Upper lobe of left lung (tissue), 6 donors: ENCODE data around the gene ARPP19. TPM values are rescaled to one million over a fixed set of nuclear protein-coding genes. Genes with fewer than 3 reads are reported as not detected.
"Not testable (repeated sequence)": the region's sequence is repeated elsewhere in the genome, so short reads cannot be mapped to it uniquely, and the experiment has no call there.

ENCODE experiments used
- ATAC-seq, 2 donors: fragments of 200-7000 bp; cut with Tn5 transposase; one replicate each; pipeline ENCODE4 v1.9.1; 2022; ENCODE audit warnings: mild to moderate bottlenecking in 2 of 2, moderate library complexity in 2 of 2; ENCODE audit not compliant: low FRiP score in 2 of 2
- DNase-seq, 2 donors: peaks; one replicate each; pipeline ENCODE4 v3.0.0-alpha.2; 2019 to 2020
- H3K27ac ChIP-seq, 4 donors: fragments of 200-600 bp; sonication (generic); one replicate each; pipeline ENCODE4 v1.5.1; 2016 to 2019
- H3K27me3 ChIP-seq, 4 donors: fragments of 200-600 bp; sonication (generic); one replicate each; pipeline ENCODE4 v1.5.1; 2017 to 2019
- H3K36me3 ChIP-seq, 4 donors: fragments of 200-600 bp; sonication (generic); one replicate each; pipeline ENCODE4 v1.5.1; 2016 to 2019
- H3K4me1 ChIP-seq, 4 donors: fragments of 200-600 bp; sonication (generic); one replicate each; pipeline ENCODE4 v1.5.1; 2018 to 2019
- H3K4me3 ChIP-seq, 4 donors: fragments of 200-600 bp; sonication (generic); one replicate each; pipeline ENCODE4 v1.5.1; 2017 to 2019; ENCODE audit warnings: mild to moderate bottlenecking in 2 of 4, moderate library complexity in 1 of 4
- H3K9me3 ChIP-seq, 4 donors: fragments of 200-600 bp; sonication (generic); one replicate each; pipeline ENCODE4 v1.5.1; 2018 to 2019
- EP300 ChIP-seq, 4 donors: sonication (generic); formaldehyde crosslinking; IDR thresholded peaks; one replicate each; pipeline ENCODE4 v1.5.1; 2017; ENCODE audit warnings: antibody characterized with exemption in 4 of 4, control low read depth in 2 of 4
- POLR2A ChIP-seq, 4 donors: fragments of 450-650 bp; IDR thresholded peaks; one replicate each; pipeline ENCODE4 v1.5.1; 2016 to 2017; ENCODE audit warnings: antibody characterized with exemption in 4 of 4, mild to moderate bottlenecking in 2 of 4
- POLR2AphosphoS5 ChIP-seq, 2 donors: sonication (generic); formaldehyde crosslinking; IDR thresholded peaks; one replicate each; pipeline ENCODE4 v1.5.1; 2017; ENCODE audit warnings: antibody characterized with exemption in 2 of 2
- WGBS, 2 donors: methylation state at CpG; one replicate each; pipeline ENCODE4 v1.1.5; 2017 to 2018; 5-methylcytosine and 5-hydroxymethylcytosine counted together
- total RNA-seq, 6 donors: library from RNA; depleted of rRNA in 4 of 6; stranded (reverse); fragments of >200 nt in 4 of 6; gene quantifications; one replicate each; pipeline versions ENCODE4 v1.1.0 to v1.2.1, GENCODE V29; 2016 to 2021
- TF ChIP-seq, protein P1 (sequence below), 6 experiments: fragments of 450-650 bp in 4 of 6; fragments of 200-600 bp in 2 of 6; sonication (generic) in 2 of 6; IDR thresholded peaks; one replicate each; pipeline ENCODE4 v1.5.1; 2016 to 2019; ENCODE audit warnings: antibody characterized with exemption in 6 of 6
- donor health status: DM: no; HTN: no; CAD: no; lungs with moderate emphysema.
- donor health status: DM: no; HTN: yes; CAD: no; lungs with severe emphysema.

Gene ARPP19
- total RNA-seq, 6 donors from 2014 or later: 29.3 to 159 (median 139) TPM

DNA sequence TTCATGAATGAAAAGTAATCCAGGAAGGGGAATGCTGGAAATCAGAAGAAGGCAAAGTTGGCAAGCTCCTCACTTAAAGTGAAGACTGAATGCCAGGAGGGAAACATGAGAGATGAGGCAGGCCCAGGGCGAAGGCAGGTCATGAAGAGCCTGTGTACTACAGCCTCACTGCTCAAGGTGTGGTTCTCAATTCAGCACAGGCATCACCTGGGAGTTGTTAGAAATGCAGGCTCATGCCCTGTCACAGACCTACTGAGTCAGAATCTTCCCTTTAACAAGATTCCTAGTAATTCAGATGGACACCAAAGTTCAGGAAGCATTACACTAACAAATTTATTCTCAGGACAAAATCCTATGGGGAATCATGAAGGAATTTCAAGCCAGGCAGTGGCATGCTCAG, 54.3 kb downstream of the ARPP19 start:
- no peaks in the 10 kb centered on the region for H3K9me3 ChIP-seq
- no peaks in the 10 kb centered on the region for H3K36me3 ChIP-seq
- 93 to 100% methylated on average over 1 of the region's 1 CpG for WGBS, 2 donors
- ATAC-seq (no peak), DNase-seq (no peak)
- H3K27me3 ChIP-seq: no peaks in the 10 kb centered on the region
- no peaks in the 10 kb centered on the region for H3K4me1 ChIP-seq
- no peak overlapping the region for H3K27ac ChIP-seq
- H3K4me3 ChIP-seq: no peak overlapping the region
- TF ChIP-seq, protein P1, sequence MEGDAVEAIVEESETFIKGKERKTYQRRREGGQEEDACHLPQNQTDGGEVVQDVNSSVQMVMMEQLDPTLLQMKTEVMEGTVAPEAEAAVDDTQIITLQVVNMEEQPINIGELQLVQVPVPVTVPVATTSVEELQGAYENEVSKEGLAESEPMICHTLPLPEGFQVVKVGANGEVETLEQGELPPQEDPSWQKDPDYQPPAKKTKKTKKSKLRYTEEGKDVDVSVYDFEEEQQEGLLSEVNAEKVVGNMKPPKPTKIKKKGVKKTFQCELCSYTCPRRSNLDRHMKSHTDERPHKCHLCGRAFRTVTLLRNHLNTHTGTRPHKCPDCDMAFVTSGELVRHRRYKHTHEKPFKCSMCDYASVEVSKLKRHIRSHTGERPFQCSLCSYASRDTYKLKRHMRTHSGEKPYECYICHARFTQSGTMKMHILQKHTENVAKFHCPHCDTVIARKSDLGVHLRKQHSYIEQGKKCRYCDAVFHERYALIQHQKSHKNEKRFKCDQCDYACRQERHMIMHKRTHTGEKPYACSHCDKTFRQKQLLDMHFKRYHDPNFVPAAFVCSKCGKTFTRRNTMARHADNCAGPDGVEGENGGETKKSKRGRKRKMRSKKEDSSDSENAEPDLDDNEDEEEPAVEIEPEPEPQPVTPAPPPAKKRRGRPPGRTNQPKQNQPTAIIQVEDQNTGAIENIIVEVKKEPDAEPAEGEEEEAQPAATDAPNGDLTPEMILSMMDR (IDR thresholded peaks at IDR 0.05): no peak
- TF ChIP-seq POLR2A (IDR thresholded peaks at IDR 0.05) (no peak), EP300 (IDR thresholded peaks at IDR 0.05) (no peak), POLR2AphosphoS5 (IDR thresholded peaks at IDR 0.05) (no peak)

DNA sequence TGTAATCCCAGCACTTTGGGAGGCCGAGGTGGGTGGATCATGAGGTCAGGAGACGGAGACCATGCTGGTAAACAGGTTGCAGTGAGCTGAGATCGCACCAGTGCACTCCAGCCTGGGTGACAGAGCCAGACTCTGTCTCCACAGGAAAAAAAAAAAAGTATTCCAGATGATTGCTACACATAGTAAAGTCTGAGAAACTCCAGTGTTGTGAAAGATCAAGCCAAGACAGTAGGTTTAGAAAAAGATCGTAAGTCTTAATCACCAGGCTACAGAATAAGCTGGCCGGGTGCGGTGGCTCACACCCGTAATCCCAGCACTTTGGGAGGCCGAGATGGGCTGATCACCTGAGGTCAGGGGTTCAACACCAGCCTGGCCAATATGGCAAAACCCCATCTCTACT, 56.0 kb downstream of the ARPP19 start:
- not testable (repeated sequence) for H3K27ac ChIP-seq, ATAC-seq, H3K9me3 ChIP-seq, H3K4me1 ChIP-seq, DNase-seq, H3K4me3 ChIP-seq, H3K27me3 ChIP-seq, H3K36me3 ChIP-seq
- 78 to 81% methylated on average over 8 of the region's 8 CpGs for WGBS, 2 donors

DNA sequence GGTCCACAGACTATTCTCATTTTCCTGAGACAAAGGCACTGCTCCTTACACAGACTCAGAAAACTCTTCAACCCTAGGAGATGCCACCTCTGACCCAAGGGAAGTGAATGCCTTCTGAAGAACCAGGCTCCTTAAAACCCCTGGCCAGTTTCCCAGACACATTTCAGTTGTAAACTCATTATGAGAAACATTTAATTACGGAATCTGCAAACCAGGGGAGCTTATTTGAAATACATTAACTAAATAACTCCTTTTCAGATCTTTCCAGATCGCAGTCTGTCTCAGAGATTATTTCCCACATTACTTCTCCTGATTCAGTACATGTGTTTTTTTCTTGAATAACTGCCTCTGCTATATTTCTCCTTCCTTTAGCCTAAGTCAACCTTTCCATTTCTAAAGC, 57.7 kb downstream of the ARPP19 start:
- H3K4me3 ChIP-seq: no peak overlapping the region
- no peaks in the 10 kb centered on the region for H3K27me3 ChIP-seq
- no peak for DNase-seq
- ATAC-seq: no peak
- H3K36me3 ChIP-seq: no peaks in the 10 kb centered on the region
- no peak for TF ChIP-seq EP300 (IDR thresholded peaks at IDR 0.05)
- no peak for TF ChIP-seq POLR2AphosphoS5 (IDR thresholded peaks at IDR 0.05)
- no peak for TF ChIP-seq POLR2A (IDR thresholded peaks at IDR 0.05)
- TF ChIP-seq, protein P1 (IDR thresholded peaks at IDR 0.05): no peak
- 77 to 86% methylated on average over 2 of the region's 2 CpGs for WGBS, 2 donors
- H3K27ac ChIP-seq: no peak overlapping the region
- no peaks in the 10 kb centered on the region for H3K9me3 ChIP-seq
- no peaks in the 10 kb centered on the region for H3K4me1 ChIP-seq

DNA sequence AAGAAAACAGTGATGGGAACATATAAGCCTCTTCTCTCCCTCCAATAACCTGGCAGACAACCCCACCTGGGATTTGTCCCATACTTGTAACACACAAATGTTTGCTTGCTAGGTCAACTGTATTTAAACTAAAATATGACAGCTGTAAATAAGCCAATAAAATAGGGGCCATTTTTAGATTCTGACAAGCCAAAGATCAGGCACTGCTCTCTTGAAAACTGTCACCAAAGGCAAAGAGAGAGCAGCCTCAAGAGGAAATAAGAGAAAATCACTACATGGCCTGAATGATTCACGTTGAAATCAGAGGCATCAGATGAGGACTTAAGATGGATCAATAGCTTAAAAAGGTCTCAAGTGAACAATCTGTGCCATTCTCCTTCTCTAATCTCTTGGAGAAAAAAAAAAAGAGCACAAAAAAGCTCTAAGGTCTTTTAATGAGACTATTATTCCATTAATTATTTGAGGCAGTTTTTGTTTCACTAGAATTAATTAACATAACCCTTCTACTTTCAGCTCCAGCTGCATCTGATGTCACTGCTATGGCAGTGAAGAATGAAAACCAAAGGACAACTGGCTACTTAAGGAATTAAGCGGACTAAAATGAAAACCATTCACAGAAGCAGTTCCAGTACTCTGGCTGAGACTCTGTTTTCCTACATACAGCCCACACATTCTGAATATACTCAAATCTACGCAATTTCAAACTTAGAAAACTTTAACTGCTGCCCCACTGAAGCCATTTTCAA, 59.2 kb downstream of the ARPP19 start:
- Histone ChIP-seq H3K4me3 (no peak overlapping the region), H3K9me3 (no peaks in the 10 kb centered on the region), H3K4me1 (no peaks in the 10 kb centered on the region), H3K27ac (no peak overlapping the region), H3K36me3 (no peaks in the 10 kb centered on the region), H3K27me3 (no peaks in the 10 kb centered on the region)
- WGBS, 2 donors: 79 to 82% methylated on average over 3 of the region's 3 CpGs
- DNase-seq (no peak), ATAC-seq (no peak)
- TF ChIP-seq EP300 (IDR thresholded peaks at IDR 0.05) (no peak), POLR2A (IDR thresholded peaks at IDR 0.05) (no peak), POLR2AphosphoS5 (IDR thresholded peaks at IDR 0.05) (no peak)
- TF ChIP-seq, protein P1 (IDR thresholded peaks at IDR 0.05): no peak

DNA sequence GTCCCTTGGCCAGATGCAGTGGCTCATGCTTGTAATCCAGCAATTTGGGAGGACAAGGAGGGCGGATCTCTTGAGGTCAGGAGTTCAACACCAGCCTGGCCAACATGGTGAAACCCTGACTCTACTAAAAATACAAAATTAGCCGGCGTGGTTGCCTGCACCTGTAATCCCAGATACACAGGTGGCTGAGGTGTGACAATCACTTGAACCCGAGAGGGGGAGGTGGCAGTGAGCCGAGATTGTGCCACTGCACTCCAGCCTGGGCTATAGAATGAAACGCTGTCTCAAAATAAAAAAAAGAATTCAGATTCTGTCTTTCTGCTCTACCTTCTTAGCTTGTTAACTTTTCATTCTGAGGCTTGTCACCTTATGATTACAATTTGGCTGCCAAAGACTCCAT, 62.3 kb downstream of the ARPP19 start:
- Histone ChIP-seq H3K9me3 (no peaks in the 10 kb centered on the region), H3K4me3 (no peak overlapping the region), H3K4me1 (peaks cover 0 to 6% (median 0%) of the 10 kb centered on the region in 4 donors), H3K27me3 (no peaks in the 10 kb centered on the region), H3K36me3 (no peaks in the 10 kb centered on the region), H3K27ac (no peak overlapping the region)
- WGBS, 2 donors: 74 to 75% methylated on average over 6 of the region's 6 CpGs
- DNase-seq: no peak
- TF ChIP-seq POLR2A (IDR thresholded peaks at IDR 0.05): no peak
- TF ChIP-seq, protein P1 (IDR thresholded peaks at IDR 0.05): no peak
- no peak for ATAC-seq
